H1 (cell line): Measurements from ENCODE around the gene CUBN.

Experiments
- ATF2 ChIP-seq: IDR thresholded peaks from 2 replicates; pipeline ENCODE4 v1.6.1; 2012; ENCODE audit warnings: low read length, inconsistent platforms
- BCL11A ChIP-seq, 2 experiments: IDR thresholded peaks; one replicate each; pipeline ENCODE4 v1.6.1; 2011; ENCODE audit warnings: low read depth in 2 of 2, low read length in 2 of 2, mild to moderate bottlenecking in 2 of 2
- CREB1 ChIP-seq: IDR thresholded peaks from 2 replicates; pipeline ENCODE4 v1.6.1; 2012; ENCODE audit warnings: inconsistent platforms
- CTCF ChIP-seq, 3 experiments: IDR thresholded peaks; 1 replicate in 2 of 3; 2 replicates in 1 of 3; pipeline versions ENCODE4 v1.5.1 to v1.6.1; 2011; ENCODE audit warnings: low read length in 3 of 3, mild to moderate bottlenecking in 3 of 3, inconsistent platforms in 2 of 3, low read depth in 1 of 3, moderate library complexity in 1 of 3; ENCODE audit not compliant: insufficient read depth in 1 of 3; ENCODE audit errors: control extremely low read depth in 1 of 3
- JUND ChIP-seq: IDR thresholded peaks from 2 replicates; pipeline ENCODE4 v1.6.1; 2011; ENCODE audit warnings: mild to moderate bottlenecking, improper control_type of control experiment, low read length
- POLR2A ChIP-seq, 2 experiments: IDR thresholded peaks; 1 replicate in 1 of 2; 2 replicates in 1 of 2; pipeline ENCODE4 v1.6.1; 2011; ENCODE audit warnings: low read depth in 2 of 2, low read length in 2 of 2, mild to moderate bottlenecking in 2 of 2; ENCODE audit errors: control extremely low read depth in 1 of 2
- RFX5 ChIP-seq: IDR thresholded peaks from 2 replicates; pipeline ENCODE4 v1.6.1; 2011; ENCODE audit warnings: low read depth, low read length, improper control_type of control experiment, borderline replicate concordance

GRCh38 chr10:16820018-16820417 is 309.6 kb downstream of the CUBN start:
- TF ChIP-seq POLR2A (IDR thresholded peaks at IDR 0.05; ENCODE audit: control extremely low read depth in 1 of 2, low read depth in 2 of 2, low read length in 2 of 2) (no peak), RFX5 (no peak), CTCF (IDR thresholded peaks at IDR 0.05; ENCODE audit: control extremely low read depth in 1 of 3, insufficient read depth in 1 of 3, low read depth in 1 of 3, low read length in 3 of 3) (no peak), CREB1 (no peak), BCL11A (IDR thresholded peaks at IDR 0.05; ENCODE audit: low read depth in 2 of 2, low read length in 2 of 2) (no peak), ATF2 (no peak), JUND (no peak)
